WERI-Rb-1 (cell line): ENCODE measurements around the gene BRAP.
"Not testable (repeated sequence)": the region's sequence is repeated elsewhere in the genome, so short reads cannot be mapped to it uniquely, and the experiment has no call there.

Experiments used
- DNase-seq: peaks from one replicate; pipeline ENCODE4 v3.0.0-alpha.2; 2020
- H3K27ac ChIP-seq: fragments of 250-450 bp; sonication (Bioruptor Pico); 2 replicates; pipeline ENCODE4 v1.5.1; 2020; ENCODE audit warnings: mild to moderate bottlenecking, moderate library complexity
- H3K27me3 ChIP-seq: fragments of 250-450 bp; sonication (Bioruptor Pico); 2 replicates; pipeline ENCODE4 v1.5.1; 2021; ENCODE audit warnings: mild to moderate bottlenecking, low read depth, moderate library complexity; ENCODE audit not compliant: insufficient read depth, severe bottlenecking
- H3K36me3 ChIP-seq: fragments of 250-450 bp; sonication (Bioruptor Pico); 2 replicates; pipeline ENCODE4 v1.5.1; 2020; ENCODE audit warnings: mild to moderate bottlenecking, moderate library complexity
- H3K4me3 ChIP-seq: 2 replicates; pipeline ENCODE4 v1.5.1; 2011; ENCODE audit warnings: low read depth, mild to moderate bottlenecking, control low read depth, low read length
- H3K9me3 ChIP-seq: fragments of 250-450 bp; sonication (Bioruptor Pico); 2 replicates; pipeline ENCODE4 v1.5.1; 2021; ENCODE audit warnings: mild to moderate bottlenecking, moderate library complexity; ENCODE audit not compliant: severe bottlenecking
- CTCF ChIP-seq: IDR thresholded peaks from 2 replicates; pipeline ENCODE4 v1.5.1; 2011; ENCODE audit warnings: low read depth, mild to moderate bottlenecking, control low read depth, inconsistent platforms, low read length

Gene BRAP

DNA sequence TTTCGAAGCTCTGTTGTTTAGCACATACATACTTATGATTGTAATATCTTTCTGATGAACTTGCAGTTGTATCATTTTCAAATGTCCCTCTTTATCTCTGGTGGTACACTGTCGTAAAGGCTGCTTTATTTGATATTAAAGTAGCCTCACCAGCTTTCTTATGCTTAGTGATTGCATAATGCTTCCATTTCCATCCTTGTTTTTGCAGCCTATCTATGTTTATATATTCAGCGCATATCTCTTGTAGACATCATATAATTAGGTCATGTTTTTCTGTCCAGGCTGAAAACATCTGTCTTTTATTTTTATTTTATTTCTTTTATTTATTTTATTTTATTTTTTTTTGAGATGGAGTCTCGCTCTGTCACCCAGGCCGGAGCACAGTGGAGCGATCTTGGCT, 34.7 kb upstream of the BRAP start:
- DNase-seq = no peak
- no peak overlapping the region for H3K4me3 ChIP-seq
- TF ChIP-seq CTCF = no peak
- H3K27ac ChIP-seq = no peak overlapping the region
- H3K27me3 ChIP-seq = no peaks in the 10 kb centered on the region
- H3K9me3 ChIP-seq = no peaks in the 10 kb centered on the region
- peaks cover 14% of the 10 kb centered on the region for H3K36me3 ChIP-seq

DNA sequence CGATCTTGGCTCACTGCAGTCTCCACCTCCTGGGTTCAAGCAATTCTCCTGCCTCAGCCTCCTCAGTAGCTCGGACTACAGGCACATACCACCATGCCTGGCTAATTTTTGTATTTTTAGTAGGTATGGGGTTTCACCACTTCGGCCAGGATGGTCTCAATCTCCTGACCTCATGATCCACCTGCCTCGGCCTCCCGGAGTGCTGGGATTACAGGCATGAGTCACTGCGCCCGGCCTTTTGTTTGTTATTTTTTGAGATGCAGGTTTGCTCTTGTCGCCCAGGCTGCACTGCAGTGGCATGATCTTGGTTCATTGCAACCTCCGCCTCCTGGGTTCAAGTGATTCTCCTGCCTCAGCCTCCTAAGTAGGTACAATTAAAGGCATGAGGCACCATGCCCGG, 33.6 kb upstream of the BRAP start:
- not testable (repeated sequence) for H3K27ac ChIP-seq, DNase-seq, H3K27me3 ChIP-seq, H3K9me3 ChIP-seq, H3K4me3 ChIP-seq
- H3K36me3 ChIP-seq = peaks cover 14% of the 10 kb centered on the region

DNA sequence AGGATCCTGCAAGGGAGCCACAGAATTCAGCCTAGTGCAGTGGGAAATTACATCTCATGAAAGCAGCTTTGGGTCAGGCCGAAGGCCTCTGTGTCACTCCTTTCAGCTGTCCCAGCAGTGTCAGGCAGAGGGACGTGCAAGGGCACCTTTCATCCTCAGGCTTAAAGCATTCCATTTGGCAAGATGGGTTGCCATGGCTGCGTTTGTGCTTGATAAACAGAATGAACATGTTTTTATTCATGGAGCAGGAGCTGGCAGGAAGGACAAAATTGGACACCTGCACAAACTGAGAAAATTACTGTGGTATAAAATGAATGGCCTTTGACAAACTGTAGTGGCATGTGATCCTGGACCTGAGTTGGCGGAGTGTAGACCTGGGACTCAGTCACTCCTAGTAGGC, 29.5 kb upstream of the BRAP start:
- peaks cover 11% of the 10 kb centered on the region for H3K36me3 ChIP-seq
- no peaks in the 10 kb centered on the region for H3K27me3 ChIP-seq
- no peak for TF ChIP-seq CTCF
- no peaks in the 10 kb centered on the region for H3K9me3 ChIP-seq
- H3K4me3 ChIP-seq = no peak overlapping the region
- no peak for DNase-seq
- no peak overlapping the region for H3K27ac ChIP-seq

GRCh38 chr12:111706145-111706544, 20.4 kb upstream of the BRAP start:
- Histone ChIP-seq H3K27me3 (no peaks in the 10 kb centered on the region), H3K9me3 (no peaks in the 10 kb centered on the region), H3K27ac (no peak overlapping the region), H3K36me3 (peaks cover 21% of the 10 kb centered on the region), H3K4me3 (no peak overlapping the region)
- no peak for DNase-seq
- no peak for TF ChIP-seq CTCF

- Histone ChIP-seq H3K27ac (no peak overlapping the region), H3K36me3 (peaks cover 21% of the 10 kb centered on the region), H3K27me3 (no peaks in the 10 kb centered on the region), H3K4me3 (no peak overlapping the region), H3K9me3 (no peaks in the 10 kb centered on the region)
- no peak for DNase-seq
- no peak for TF ChIP-seq CTCF
These were observed 19.9 kb upstream of the BRAP start for GRCh38 chr12:111705672-111706071.

DNA sequence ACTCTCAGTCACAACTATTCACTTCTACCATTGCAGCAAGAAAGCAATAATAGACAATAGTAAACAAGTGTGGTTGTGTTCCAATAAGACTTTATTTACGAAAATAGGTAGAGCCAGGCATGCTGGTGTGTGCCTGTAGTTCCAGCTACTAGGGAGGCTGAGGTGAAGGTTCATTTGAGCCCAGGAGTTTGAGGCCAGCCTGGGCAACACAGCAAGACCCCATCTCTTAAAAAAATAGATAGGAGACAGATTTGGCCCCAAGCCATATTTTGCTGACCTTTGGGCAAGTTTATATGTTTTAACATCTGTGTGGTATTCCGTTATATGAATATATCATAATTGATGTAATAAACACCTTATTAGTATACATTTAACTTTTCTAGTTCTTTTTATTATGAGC, 14.2 kb upstream of the BRAP start:
- Histone ChIP-seq H3K36me3 (peaks cover 15% of the 10 kb centered on the region), H3K27me3 (no peaks in the 10 kb centered on the region), H3K27ac (no peak overlapping the region), H3K4me3 (no peak overlapping the region), H3K9me3 (no peaks in the 10 kb centered on the region)
- no peak for DNase-seq
- TF ChIP-seq CTCF = no peak
